H4 (cell line): ENCODE results near the gene UBALD2. TPM values are rescaled to one million over a fixed set of nuclear protein-coding genes. Genes with fewer than 3 reads are reported as not detected.
"Not testable (repeated sequence)": the region's sequence is repeated elsewhere in the genome, so short reads cannot be mapped to it uniquely, and the experiment has no call there.

Source experiments
- DNase-seq: peaks from one replicate; pipeline ENCODE4 v3.0.0-alpha.2; 2015; ENCODE audit warnings: low spot score
- total RNA-seq: library from RNA; depleted of rRNA; stranded (reverse); fragments of >200 nt; shearing (Covaris generic); gene quantifications from 2 replicates; pipeline ENCODE4 v1.2.3, GENCODE V29; 2014

Gene UBALD2
- total RNA-seq, 1 experiment from 2014 or later: 7.7 TPM

DNA sequence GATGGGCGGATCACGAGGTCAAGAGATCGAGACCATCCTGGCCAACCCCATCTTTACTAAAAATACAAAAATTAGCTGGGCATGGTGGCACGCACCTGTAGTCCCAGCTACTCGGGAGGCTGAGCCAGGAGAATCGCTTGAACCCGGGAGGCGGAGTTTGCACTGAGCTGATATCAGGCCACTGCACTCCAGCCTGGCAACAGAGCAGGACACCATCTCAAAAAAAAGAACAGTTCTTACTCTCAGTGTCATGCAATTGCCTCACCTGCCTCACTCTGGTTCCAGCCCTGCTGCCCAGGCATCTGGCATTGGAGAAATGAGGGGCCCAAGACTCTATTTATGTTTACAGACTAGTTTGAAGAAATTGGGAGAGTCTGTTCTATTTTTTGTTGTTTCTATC lies 20.4 kb upstream of the UBALD2 start:
- DNase-seq: not testable (repeated sequence)

- DNase-seq: no peak
Measured at GRCh38 chr17:76246080-76247066, 18.8 kb upstream of the UBALD2 start.

DNA sequence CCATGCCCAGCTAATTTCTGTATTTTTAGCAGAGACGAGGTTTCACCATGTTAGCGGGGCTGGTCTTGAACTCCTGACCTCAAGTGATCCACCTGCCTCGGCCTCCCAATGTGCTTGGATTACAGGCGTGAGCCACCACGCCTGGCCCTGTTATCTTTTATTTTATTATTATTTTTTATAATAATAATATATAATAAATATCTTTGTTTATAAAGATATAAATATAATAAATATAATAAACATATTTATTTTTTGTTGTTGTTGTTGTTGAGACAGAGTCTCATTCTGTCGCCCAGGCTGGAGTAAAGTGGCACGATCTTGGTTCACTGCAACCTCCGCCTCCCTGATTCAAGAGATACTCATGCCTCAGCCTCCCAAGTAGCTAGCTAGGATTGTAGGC lies 17.8 kb upstream of the UBALD2 start:
- no peak for DNase-seq

- DNase-seq: no peak
Measured at GRCh38 chr17:76248013-76248782, 16.9 kb upstream of the UBALD2 start.

DNA sequence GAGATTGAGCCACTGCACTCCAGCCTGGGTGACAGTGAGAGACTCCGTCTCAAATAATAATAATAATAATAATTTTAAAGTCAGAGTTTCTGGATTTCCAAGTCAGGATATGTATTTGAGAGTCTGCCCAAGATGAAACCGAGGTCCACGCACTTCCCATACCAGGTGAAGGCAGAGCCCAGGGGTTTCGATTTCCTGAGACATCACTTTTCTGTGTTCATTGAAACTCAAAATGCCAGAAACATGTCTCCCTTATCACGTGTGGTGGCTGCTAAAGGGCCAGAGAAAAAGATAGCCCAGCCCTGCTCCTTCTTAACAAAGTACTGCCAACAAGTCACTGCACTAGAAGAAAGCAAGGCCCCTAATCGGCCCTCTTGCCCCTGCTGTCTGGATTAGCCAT lies 15.0 kb upstream of the UBALD2 start:
- DNase-seq: no peak

GRCh38 chr17:76251478-76252039 lies 13.6 kb upstream of the UBALD2 start:
- DNase-seq: no peak

- peak; percentile 78 for DNase-seq
Measured at GRCh38 chr17:76252040-76252954, 12.9 kb upstream of the UBALD2 start.

- not testable (repeated sequence) for DNase-seq
Measured at GRCh38 chr17:76252967-76253766, 12.0 kb upstream of the UBALD2 start.

DNA sequence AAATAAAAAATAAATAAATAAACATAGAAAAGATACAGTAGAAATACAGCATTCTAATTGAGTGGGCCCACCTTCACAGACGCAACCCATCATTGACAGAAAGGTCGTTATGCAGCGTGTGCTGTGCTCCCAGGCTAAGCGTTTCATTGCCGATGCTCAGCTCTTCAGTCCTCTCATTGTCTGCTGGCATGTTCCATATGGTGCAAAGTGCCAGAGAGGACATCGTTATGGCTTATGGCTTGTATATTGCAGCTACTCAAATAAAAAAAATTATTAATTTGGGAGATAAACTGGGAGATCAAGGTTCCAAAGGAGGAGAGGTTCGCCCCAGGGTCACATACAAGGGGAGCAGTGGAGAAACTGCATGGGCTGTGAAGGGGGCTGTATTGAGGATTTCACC lies 11.3 kb upstream of the UBALD2 start:
- no peak for DNase-seq

- no peak for DNase-seq
Measured at GRCh38 chr17:76254275-76254674, 10.9 kb upstream of the UBALD2 start.

- DNase-seq: no peak
Measured at GRCh38 chr17:76255801-76256429, 9.2 kb upstream of the UBALD2 start.

GRCh38 chr17:76256430-76257050 lies 8.6 kb upstream of the UBALD2 start:
- DNase-seq: not testable (repeated sequence)

DNA sequence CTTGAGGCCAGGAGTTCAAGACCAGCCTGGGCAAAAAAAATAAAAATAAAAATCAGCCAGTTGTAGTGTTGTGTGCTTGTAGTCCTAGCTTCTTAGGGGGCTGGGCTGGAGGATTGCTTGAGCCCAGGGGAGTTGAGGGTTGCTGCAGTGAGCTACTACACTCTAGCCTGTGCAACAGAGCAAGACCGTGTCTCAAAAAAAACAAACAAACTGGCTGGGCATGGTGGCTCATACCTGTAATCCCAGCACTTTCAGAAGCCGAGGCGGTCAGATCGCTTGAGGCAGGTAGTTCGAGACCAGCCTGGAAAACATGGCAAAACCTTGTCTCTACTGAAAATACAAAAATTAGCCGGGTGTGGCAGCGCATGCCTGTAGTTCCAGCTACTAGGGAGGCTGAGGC lies 4.9 kb upstream of the UBALD2 start:
- no peak for DNase-seq

GRCh38 chr17:76260669-76261068 lies 4.5 kb upstream of the UBALD2 start:
- no peak for DNase-seq

DNA sequence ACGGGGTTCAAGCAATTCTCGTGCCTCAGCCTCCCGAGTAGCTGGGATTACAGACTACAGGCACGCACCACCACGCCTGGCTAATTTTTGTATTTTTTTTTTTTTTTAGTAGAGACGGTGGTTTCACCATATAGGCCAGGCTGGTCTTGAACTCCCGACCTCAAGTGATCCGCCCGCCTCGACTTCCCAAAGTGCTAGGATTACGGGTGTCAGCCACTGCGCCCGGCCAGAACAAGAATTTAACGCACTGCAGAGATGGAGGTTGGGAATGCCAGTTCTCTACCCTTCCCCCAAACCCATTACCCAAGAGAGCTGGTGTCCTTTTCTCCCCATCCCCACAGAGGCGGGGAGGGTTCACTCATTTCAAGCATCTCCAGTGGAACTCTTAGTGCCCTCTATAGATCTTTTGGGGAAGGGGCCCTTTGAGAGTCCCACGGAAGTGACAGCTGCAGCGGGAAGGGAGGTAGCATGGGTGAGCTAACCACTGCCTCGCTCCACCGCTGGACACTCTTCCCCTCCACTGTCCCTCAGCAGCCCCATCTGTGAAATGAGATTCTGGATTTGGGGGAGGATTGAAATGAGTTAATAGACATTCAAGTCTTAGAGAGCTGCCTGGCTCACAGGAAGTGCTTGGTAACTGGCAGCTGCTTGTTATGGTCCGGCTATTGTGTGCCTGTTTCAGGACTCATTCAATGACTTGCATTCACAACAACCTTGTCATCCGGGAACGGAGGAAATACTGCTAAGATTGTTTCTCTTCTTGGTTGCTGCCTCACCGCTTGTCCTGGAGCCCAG lies 3.5 kb upstream of the UBALD2 start:
- DNase-seq: no peak

- DNase-seq: no peak
Measured at GRCh38 chr17:76262732-76263344, 2.3 kb upstream of the UBALD2 start.

DNA sequence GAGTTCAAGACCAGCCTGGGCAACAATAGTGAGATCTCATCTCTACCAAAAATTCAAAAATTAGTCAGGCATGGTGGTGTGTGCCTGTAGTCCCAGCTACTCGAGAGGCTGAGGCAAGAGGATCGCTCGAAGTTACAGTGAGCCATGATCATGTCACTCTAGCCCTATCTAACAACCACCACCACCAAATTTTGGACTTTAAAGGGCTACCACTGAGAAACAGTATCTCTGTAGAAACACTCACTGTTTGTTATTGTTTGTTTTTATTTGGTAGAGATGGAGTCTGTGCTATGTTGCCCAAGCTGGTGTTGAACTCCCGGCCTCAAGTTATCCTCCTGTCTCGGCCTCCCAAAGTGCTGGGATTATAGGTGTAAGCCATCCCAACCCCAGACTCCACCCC lies 1.3 kb upstream of the UBALD2 start:
- no peak for DNase-seq

DNA sequence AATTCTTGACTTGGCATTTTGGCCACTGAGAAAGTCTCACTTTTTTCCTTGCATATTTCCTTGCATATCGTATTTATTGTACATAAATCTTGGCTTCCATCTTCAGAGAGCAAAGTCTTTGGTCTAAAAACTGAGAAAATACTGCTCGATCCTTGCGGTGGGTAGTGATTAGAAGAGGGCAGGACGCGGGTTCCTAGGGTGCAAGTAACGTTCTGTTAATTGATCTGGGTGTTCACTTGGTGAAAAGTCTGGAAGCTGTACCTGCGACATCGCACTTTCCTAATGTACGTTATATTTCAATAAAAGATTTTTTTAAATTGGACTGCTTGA lies 758 bp upstream of the UBALD2 start:
- DNase-seq: no peak
